GM12892 (cell line): Measurements from ENCODE around the gene DAGLA.

ENCODE experiments used
- POLR2A ChIP-seq: IDR thresholded peaks from 2 replicates; pipeline ENCODE4 v1.6.1; 2011; ENCODE audit warnings: low read depth, low read length, control low read depth
- POLR2AphosphoS5 ChIP-seq: IDR thresholded peaks from 2 replicates; pipeline ENCODE4 v1.6.1; 2011; ENCODE audit warnings: low read depth, low read length, control low read depth

DNA sequence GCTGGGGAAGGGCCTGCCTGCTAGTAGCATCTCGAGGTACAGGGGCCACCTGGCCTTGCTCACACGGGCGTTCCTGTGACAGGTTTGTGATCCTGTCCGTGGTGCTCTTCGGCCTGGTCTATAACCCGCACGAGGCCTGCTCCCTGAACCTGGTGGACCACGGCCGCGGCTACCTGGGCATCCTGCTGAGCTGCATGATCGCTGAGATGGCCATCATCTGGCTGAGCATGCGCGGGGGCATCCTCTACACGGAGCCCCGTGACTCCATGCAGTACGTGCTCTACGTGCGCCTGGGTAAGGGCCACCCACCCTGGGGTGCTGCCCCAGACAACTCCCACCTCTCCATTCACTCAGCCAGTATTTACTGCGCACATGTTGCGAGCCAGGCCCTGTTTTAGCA, 40.4 kb downstream of the DAGLA start:
- TF ChIP-seq POLR2A (no peak), POLR2AphosphoS5 (no peak)
